ENCODE data around the gene MAP3K15. TPM values are rescaled to one million over a fixed set of nuclear protein-coding genes. Genes with fewer than 3 reads are reported as not detected.

Gene MAP3K15
- polyA plus RNA-seq, 1 donor (not counting 4 experiments of a cell fraction or from before 2014, with no cell fraction given) = 0.03 TPM

DNA sequence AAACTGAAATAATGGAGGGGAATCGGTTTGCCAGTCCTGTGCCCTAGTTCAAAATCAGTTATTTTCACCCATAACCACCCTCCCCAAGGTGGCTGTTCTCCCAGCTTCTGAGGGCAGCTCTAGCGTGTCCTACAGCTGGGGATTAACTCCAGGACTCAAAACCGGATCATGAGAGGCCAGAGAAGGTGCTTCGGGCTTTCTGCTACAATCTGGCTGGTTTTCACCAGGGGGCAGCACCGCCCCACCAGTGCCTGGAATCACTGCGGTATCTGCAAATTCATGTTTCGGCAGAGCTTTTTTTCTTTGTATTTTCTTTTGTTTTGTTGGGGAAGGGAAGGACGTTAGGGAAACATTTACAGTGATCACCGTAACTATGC, 143.2 kb downstream of the MAP3K15 start:
- Histone ChIP-seq H4K20me1 (ENCODE audit: control insufficient read depth, extremely low read depth, insufficient read depth, low read length) (no peaks in the 10 kb centered on the region), H2AFZ (ENCODE audit: control insufficient read depth, low read length) (peak overlapping the region; percentile 37), H3K9me3 (ENCODE audit: control insufficient read depth, low read depth, low read length) (no peaks in the 10 kb centered on the region), H3K27ac (ENCODE audit: control insufficient read depth, insufficient read depth, low read length) (no peak overlapping the region), H3K79me2 (ENCODE audit: control insufficient read depth, insufficient read depth, low read length) (no peaks in the 10 kb centered on the region), H3K27me3 (ENCODE audit: control insufficient read depth, extremely low read depth, insufficient read depth, low read length) (no peaks in the 10 kb centered on the region), H3K9me1 (ENCODE audit: control insufficient read depth, extremely low read depth, insufficient read depth, low read length) (no peaks in the 10 kb centered on the region), H3K36me3 (ENCODE audit: control insufficient read depth in 2 of 2, extremely low read depth in 1 of 2, insufficient read depth in 2 of 2, low read length in 2 of 2) (no peaks in the 10 kb centered on the region), H3K4me3 (ENCODE audit: control insufficient read depth in 2 of 3, extremely low read depth in 1 of 3, insufficient read depth in 2 of 3, low read depth in 1 of 3, low read length in 3 of 3) (peak overlapping the region; percentile 6 to 64 (median 21)), H3K4me1 (ENCODE audit: control insufficient read depth, extremely low read depth, insufficient read depth, low read length) (peaks cover 4% of the 10 kb centered on the region), H3K9ac (ENCODE audit: control insufficient read depth, extremely low read depth, insufficient read depth, low read length) (peak overlapping the region; percentile 3), H3K4me2 (ENCODE audit: control insufficient read depth, extremely low read depth, insufficient read depth, low read depth, low read length) (peak overlapping the region; percentile 71)
- TF ChIP-seq CTCF (optimal IDR thresholded peaks at IDR 0.05 in 1 of 3, IDR thresholded peaks at IDR 0.05 in 1 of 3, conservative IDR thresholded peaks at IDR 0.05 in 1 of 3; ENCODE audit: extremely low read depth in 1 of 3, insufficient read depth in 2 of 3, low read length in 3 of 3) (peak; percentile 67 to 74 (median 71)), EZH2 (IDR thresholded peaks at IDR 0.05; ENCODE audit: low read length) (no peak)
- FAIRE-seq = no peak
- DNase-seq (ENCODE audit: low read depth, low spot score) = no peak
- dilution Hi-C loops (cut with MboI; ENCODE audit: extremely low pct_ligation_motif_present, low sequenced_read_pairs) = no loop called here

- Histone ChIP-seq H3K9me1 (ENCODE audit: control insufficient read depth, extremely low read depth, insufficient read depth, low read length) (no peaks in the 10 kb centered on the region), H3K36me3 (ENCODE audit: control insufficient read depth in 2 of 2, extremely low read depth in 1 of 2, insufficient read depth in 2 of 2, low read length in 2 of 2) (no peaks in the 10 kb centered on the region), H3K4me2 (ENCODE audit: control insufficient read depth, extremely low read depth, insufficient read depth, low read depth, low read length) (no peak overlapping the region), H3K4me1 (ENCODE audit: control insufficient read depth, extremely low read depth, insufficient read depth, low read length) (peaks cover 4% of the 10 kb centered on the region), H3K9ac (ENCODE audit: control insufficient read depth, extremely low read depth, insufficient read depth, low read length) (no peak overlapping the region), H4K20me1 (ENCODE audit: control insufficient read depth, extremely low read depth, insufficient read depth, low read length) (no peaks in the 10 kb centered on the region), H2AFZ (ENCODE audit: control insufficient read depth, low read length) (no peak overlapping the region), H3K27me3 (ENCODE audit: control insufficient read depth, extremely low read depth, insufficient read depth, low read length) (no peaks in the 10 kb centered on the region), H3K27ac (ENCODE audit: control insufficient read depth, insufficient read depth, low read length) (no peak overlapping the region), H3K79me2 (ENCODE audit: control insufficient read depth, insufficient read depth, low read length) (no peaks in the 10 kb centered on the region), H3K4me3 (ENCODE audit: control insufficient read depth in 2 of 3, extremely low read depth in 1 of 3, insufficient read depth in 2 of 3, low read depth in 1 of 3, low read length in 3 of 3) (no peak overlapping the region), H3K9me3 (ENCODE audit: control insufficient read depth, low read depth, low read length) (no peaks in the 10 kb centered on the region)
- dilution Hi-C loops (cut with MboI; ENCODE audit: extremely low pct_ligation_motif_present, low sequenced_read_pairs) = no loop called here
- FAIRE-seq = no peak
- TF ChIP-seq CTCF (optimal IDR thresholded peaks at IDR 0.05 in 1 of 3, IDR thresholded peaks at IDR 0.05 in 1 of 3, conservative IDR thresholded peaks at IDR 0.05 in 1 of 3; ENCODE audit: extremely low read depth in 1 of 3, insufficient read depth in 2 of 3, low read length in 3 of 3) (no peak), EZH2 (IDR thresholded peaks at IDR 0.05; ENCODE audit: low read length) (no peak)
- DNase-seq (ENCODE audit: low read depth, low spot score) = no peak
Observed at GRCh38 chrX:19370061-19370460, 145.2 kb downstream of the MAP3K15 start.

Data from keratinocyte (primary cell).